Hepatic stellate cell (primary cell): Measurements from ENCODE around the gene CDH13.
"Not testable (repeated sequence)": the region's sequence is repeated elsewhere in the genome, so short reads cannot be mapped to it uniquely, and the experiment has no call there.

Source experiments
- DNase-seq: peaks from one replicate; pipeline ENCODE4 v3.0.0; 2011; ENCODE audit warnings: low spot score

The CDH13 gene

GRCh38 chr16:82891918-82892317, 265.1 kb downstream of the CDH13 start:
- DNase-seq, result no peak

GRCh38 chr16:82892324-82892723, 265.6 kb downstream of the CDH13 start:
- DNase-seq, result peak; percentile 21

GRCh38 chr16:82895843-82896242, 269.1 kb downstream of the CDH13 start:
- DNase-seq, result no peak

- DNase-seq, result no peak
These were observed 272.2 kb downstream of the CDH13 start for GRCh38 chr16:82899006-82899405.

- no peak for DNase-seq
These were observed 273.1 kb downstream of the CDH13 start for GRCh38 chr16:82899731-82900450.

GRCh38 chr16:82900559-82900958, 273.8 kb downstream of the CDH13 start:
- DNase-seq, result no peak

GRCh38 chr16:82911925-82912324, 285.2 kb downstream of the CDH13 start:
- DNase-seq, result no peak

GRCh38 chr16:82915139-82915824, 288.5 kb downstream of the CDH13 start:
- no peak for DNase-seq

GRCh38 chr16:82917886-82918595, 291.3 kb downstream of the CDH13 start:
- DNase-seq, result no peak

GRCh38 chr16:82924075-82924854, 297.5 kb downstream of the CDH13 start:
- DNase-seq, result no peak

GRCh38 chr16:82926500-82926899, 299.7 kb downstream of the CDH13 start:
- no peak for DNase-seq

- not testable (repeated sequence) for DNase-seq
These were observed 307.2 kb downstream of the CDH13 start for GRCh38 chr16:82933933-82934332.

- no peak for DNase-seq
These were observed 309.0 kb downstream of the CDH13 start for GRCh38 chr16:82935766-82936165.

- peak; percentile 17 for DNase-seq
These were observed 310.3 kb downstream of the CDH13 start for GRCh38 chr16:82936941-82937551.

- no peak for DNase-seq
These were observed 311.3 kb downstream of the CDH13 start for GRCh38 chr16:82937926-82938520.

GRCh38 chr16:82943371-82943770, 316.6 kb downstream of the CDH13 start:
- no peak for DNase-seq

- DNase-seq, result no peak
These were observed 318.8 kb downstream of the CDH13 start for GRCh38 chr16:82945420-82946101.

- no peak for DNase-seq
These were observed 320.9 kb downstream of the CDH13 start for GRCh38 chr16:82947698-82948097.

GRCh38 chr16:82949016-82949415, 322.2 kb downstream of the CDH13 start:
- DNase-seq, result no peak

- DNase-seq, result no peak
These were observed 326.7 kb downstream of the CDH13 start for GRCh38 chr16:82953517-82953916.
